GM12872 (cell line): ENCODE measurements around the gene INCA1.

Source experiments
- TF ChIP-seq, protein P1 (sequence below): IDR thresholded peaks from 3 replicates; pipeline ENCODE4 v1.5.1; 2011; ENCODE audit warnings: low read depth, mild to moderate bottlenecking, low read length, moderate library complexity; ENCODE audit not compliant: insufficient read depth

Gene INCA1

DNA sequence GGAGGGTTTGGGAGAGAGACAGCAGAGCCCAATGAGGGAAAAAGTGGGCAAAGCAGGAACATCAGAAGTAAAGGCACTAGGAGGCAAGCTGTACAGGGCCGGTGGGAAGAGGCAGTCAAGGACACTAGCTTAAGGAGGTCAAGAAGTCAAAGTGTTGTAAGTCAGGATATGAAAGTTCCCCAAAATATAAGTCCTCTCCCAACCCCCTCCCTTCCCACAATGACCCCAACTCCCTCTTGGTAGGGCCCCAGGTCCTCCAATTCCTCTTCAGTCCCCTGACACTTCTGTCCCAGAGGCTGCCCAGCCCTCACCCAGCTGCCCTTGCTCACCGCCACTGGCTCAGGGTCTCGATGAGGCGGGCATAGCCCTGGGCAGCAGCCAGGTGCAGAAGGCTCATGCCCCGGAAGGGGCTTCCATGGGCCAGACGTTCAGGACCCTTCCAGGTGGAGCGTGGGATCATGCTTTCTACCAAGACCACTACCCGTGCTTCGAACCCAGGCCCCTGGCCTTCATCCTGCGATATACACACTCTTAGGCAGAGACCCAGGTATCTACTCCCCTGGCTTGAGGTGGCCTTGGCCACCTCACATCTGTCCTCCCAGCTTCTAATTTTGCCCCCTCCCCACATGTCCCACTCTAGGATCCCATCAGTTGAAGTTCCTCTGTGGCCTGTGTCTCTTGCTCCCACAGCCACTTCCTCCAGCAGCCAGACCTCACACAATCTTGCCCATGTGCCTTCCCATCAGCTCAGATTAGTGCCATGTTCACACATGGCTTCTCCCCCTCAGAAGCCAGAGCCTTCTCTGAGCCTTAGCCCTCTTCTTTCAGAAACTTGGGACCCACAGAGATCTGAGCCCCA lies 23.8 kb downstream of the INCA1 start:
- TF ChIP-seq, protein P1, sequence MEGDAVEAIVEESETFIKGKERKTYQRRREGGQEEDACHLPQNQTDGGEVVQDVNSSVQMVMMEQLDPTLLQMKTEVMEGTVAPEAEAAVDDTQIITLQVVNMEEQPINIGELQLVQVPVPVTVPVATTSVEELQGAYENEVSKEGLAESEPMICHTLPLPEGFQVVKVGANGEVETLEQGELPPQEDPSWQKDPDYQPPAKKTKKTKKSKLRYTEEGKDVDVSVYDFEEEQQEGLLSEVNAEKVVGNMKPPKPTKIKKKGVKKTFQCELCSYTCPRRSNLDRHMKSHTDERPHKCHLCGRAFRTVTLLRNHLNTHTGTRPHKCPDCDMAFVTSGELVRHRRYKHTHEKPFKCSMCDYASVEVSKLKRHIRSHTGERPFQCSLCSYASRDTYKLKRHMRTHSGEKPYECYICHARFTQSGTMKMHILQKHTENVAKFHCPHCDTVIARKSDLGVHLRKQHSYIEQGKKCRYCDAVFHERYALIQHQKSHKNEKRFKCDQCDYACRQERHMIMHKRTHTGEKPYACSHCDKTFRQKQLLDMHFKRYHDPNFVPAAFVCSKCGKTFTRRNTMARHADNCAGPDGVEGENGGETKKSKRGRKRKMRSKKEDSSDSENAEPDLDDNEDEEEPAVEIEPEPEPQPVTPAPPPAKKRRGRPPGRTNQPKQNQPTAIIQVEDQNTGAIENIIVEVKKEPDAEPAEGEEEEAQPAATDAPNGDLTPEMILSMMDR: no peak

DNA sequence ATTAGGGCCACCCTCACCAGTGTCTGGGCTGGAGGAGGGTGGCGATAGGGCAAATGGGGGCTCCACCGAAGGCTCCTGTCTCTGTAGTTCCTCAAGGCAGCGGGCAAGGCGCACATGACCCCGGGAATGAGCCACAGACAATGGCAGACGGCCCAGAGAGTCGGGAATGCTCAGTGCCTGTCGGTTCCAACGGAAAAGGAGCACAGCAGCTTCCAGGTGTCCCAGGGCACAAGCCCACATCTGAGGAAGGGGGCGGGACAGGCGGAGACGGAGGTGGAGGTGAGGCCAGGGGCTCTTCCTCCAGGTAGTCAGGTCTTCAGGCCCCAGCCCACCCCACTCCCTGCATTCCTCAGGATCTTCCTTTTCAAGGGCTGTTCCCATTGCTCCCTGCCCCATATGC lies 24.6 kb downstream of the INCA1 start:
- TF ChIP-seq, protein P1: no peak

DNA sequence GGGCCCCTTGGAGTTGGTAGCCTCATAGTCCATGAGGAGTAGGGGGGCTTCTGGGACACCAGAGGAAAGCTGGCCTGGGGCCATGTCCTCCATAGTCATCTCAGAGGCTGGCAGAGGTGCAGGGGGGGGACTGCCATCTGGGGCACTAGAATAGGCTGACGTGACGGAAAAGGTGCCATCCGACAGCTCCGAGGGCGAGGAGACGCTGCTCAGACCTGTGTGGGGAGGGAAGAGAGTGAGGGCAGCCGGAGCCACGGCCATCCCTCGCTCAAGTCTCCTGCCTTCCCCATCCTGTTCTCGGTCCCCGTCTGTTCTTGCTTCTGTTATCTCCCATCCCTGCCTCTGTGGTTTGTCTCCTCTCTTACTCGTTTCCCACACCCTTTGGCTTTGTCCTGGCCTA lies 25.0 kb downstream of the INCA1 start:
- TF ChIP-seq, protein P1: no peak

DNA sequence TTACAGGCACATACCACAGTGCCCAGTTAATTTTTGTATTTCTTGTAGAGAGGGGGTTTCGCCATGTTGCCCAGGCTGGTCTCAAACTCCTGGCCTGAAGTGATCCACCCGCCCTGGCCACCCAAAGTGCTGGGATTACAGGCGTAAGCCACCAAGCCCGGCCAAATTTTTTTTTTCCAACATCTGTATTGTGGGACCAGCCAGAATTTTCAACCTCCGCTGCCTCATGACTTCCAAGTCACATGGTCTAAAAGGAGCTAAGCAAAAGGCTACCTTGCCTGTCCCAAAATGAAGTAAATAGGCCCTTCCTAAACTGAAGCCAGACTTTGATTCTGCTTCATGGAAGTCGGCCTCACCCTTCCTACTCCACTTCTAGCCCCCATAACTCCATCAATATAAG lies 25.5 kb downstream of the INCA1 start:
- TF ChIP-seq, protein P1: no peak

DNA sequence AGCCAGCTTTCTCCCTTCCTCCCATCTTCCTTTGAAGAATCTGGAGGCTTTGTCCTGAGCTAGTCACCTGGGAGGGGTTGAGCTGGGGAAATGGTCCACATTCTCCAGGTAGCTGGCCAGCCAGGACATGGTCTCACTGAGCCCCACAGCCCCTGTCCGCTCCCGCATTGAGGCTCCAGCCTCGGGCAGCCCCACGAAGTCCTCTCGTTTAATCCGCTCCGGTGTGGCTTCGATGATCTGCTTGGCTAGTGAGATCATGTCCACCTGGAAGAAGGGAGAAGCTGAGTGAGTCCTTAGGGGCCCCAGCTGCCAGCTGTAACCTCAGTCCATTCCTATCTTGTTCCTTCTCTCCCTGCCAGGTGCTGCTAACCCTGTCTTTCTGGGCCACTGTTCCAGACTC lies 27.0 kb downstream of the INCA1 start:
- TF ChIP-seq, protein P1: no peak

DNA sequence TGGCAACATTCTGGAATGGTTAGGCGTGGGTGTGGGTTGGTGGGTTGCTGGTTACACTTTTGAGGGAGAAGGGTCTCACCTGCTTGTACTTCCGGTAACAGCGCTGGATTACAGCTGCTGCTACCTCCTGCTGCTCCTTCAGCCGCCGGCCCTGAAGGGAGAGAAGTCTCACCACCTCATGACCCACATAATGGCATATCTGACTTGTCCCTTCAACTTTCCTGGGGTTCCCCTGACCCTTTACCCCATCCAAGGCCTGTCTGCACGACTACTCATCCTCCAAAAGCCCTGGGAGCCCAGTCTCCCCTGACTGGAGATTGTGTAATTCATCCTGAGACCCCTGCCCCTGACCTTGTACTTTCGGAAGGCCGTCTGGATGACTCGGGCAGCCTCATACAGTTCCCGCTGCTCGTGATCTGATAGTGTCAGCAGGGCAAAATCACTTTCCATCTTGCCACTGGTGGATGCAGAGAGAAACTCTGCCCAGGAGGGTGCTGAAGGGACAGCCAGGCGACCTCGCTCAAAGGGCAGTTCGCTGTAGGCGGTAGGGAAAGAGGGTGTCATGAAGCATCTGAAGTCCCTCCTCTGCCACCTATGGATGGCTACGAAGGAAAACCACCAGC lies 27.7 kb downstream of the INCA1 start:
- TF ChIP-seq, protein P1: no peak

DNA sequence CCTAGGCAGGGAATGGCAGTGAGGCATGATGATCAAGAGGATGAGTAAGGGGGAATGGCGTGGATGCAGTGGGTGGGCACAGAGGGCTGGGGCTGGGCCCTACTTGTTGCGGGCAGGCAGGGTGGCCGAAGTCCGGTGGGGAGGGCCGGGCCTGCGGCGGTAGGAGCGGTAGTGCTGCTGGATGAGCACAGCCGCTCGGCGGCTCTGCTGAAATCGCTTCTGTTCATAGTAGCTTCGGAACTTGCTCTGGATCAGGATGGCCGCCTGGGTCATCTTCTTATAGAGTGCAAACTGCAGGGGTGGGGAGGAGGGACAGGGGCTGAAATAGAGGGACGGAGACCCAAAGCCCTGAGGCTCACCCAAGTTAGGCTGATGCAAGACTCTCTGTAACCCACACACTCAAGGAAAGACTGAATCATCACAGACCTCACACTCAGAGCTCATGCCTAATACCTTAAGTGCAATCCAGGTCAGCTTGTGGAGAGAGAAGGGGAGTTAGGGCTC lies 28.2 kb downstream of the INCA1 start:
- TF ChIP-seq, protein P1: no peak
